Parathyroid adenoma (tissue), 2 donors: ENCODE data around the gene GFOD2.

Source experiments
- H2AFZ ChIP-seq: fragments of 300-600 bp; sonication (generic); one replicate; pipeline ENCODE4 v1.7.0; 2017; ENCODE audit warnings: antibody characterized with exemption, mild to moderate bottlenecking
- H3K27ac ChIP-seq: fragments of 300-600 bp; sonication (generic); one replicate; pipeline ENCODE4 v1.7.0; 2017
- H3K27me3 ChIP-seq: fragments of 300-600 bp; sonication (generic); one replicate; pipeline ENCODE4 v1.7.0; 2017; ENCODE audit warnings: low read length; ENCODE audit not compliant: control insufficient read depth, insufficient read depth
- H3K36me3 ChIP-seq: fragments of 300-600 bp; sonication (generic); one replicate; pipeline ENCODE4 v1.7.0; 2017; ENCODE audit warnings: low read length; ENCODE audit not compliant: control insufficient read depth, insufficient read depth
- H3K4me1 ChIP-seq: fragments of 300-600 bp; sonication (generic); one replicate; pipeline ENCODE4 v1.7.0; 2017; ENCODE audit warnings: control low read depth
- H3K4me2 ChIP-seq: fragments of 300-600 bp; sonication (generic); one replicate; pipeline ENCODE4 v1.7.0; 2017; ENCODE audit warnings: low read length
- H3K4me3 ChIP-seq: fragments of 300-600 bp; sonication (generic); one replicate; pipeline ENCODE4 v1.7.0; 2017; ENCODE audit warnings: low read depth, low read length
- H3K79me2 ChIP-seq: fragments of 300-600 bp; sonication (generic); one replicate; pipeline ENCODE4 v1.7.0; 2017; ENCODE audit warnings: control low read depth
- H3K9ac ChIP-seq: fragments of 300-600 bp; sonication (generic); one replicate; pipeline ENCODE4 v1.7.0; 2017; ENCODE audit warnings: mild to moderate bottlenecking
- H3K9me3 ChIP-seq: fragments of 300-600 bp; sonication (generic); one replicate; pipeline ENCODE4 v1.7.0; 2017; ENCODE audit warnings: low read length; ENCODE audit not compliant: control insufficient read depth
- CTCF ChIP-seq: fragments of 300-600 bp; sonication (generic); IDR thresholded peaks from one replicate; pipeline ENCODE4 v1.7.0; 2017; ENCODE audit warnings: antibody characterized with exemption, mild to moderate bottlenecking
- donor health status: primary hyperparathyroidism.

Gene GFOD2

GRCh38 chr16:67762385-67762784 is 43.3 kb upstream of the GFOD2 start:
- no peak overlapping the region for H3K4me2 ChIP-seq
- peaks cover 4% of the 10 kb centered on the region for H3K79me2 ChIP-seq
- H3K27me3 ChIP-seq = no peaks in the 10 kb centered on the region
- H3K9me3 ChIP-seq = no peaks in the 10 kb centered on the region
- no peaks in the 10 kb centered on the region for H3K36me3 ChIP-seq
- H3K9ac ChIP-seq = no peak overlapping the region
- TF ChIP-seq CTCF = no peak
- H3K4me3 ChIP-seq = no peak overlapping the region
- H3K27ac ChIP-seq = no peak overlapping the region
- H2AFZ ChIP-seq = no peak overlapping the region
- peaks cover 18% of the 10 kb centered on the region for H3K4me1 ChIP-seq

DNA sequence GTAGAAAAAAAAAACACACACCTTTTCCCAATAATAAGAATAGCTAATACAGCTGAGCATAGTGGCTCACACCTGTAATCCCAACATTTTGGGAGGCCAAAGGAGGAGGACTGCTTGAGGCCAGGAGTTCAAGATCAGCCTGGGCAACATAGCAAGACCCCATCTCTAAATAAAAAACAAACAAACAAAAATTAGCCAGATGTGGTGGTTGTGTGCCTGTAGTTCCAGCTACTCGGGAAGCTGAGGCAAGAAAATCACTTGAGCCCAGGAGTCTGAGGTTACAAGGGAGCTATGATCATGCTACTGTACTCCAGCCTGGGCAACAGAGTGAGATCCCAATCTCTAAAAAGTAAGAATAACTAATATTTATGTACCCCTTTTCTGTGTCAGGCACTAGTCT is 42.8 kb upstream of the GFOD2 start:
- Histone ChIP-seq H3K27ac (no peak overlapping the region), H2AFZ (no peak overlapping the region), H3K4me1 (peaks cover 14% of the 10 kb centered on the region), H3K4me3 (no peak overlapping the region), H3K79me2 (peaks cover 4% of the 10 kb centered on the region), H3K9ac (no peak overlapping the region), H3K9me3 (no peaks in the 10 kb centered on the region), H3K27me3 (no peaks in the 10 kb centered on the region), H3K36me3 (no peaks in the 10 kb centered on the region), H3K4me2 (no peak overlapping the region)
- TF ChIP-seq CTCF = no peak

GRCh38 chr16:67760956-67761230 is 41.8 kb upstream of the GFOD2 start:
- no peak overlapping the region for H3K27ac ChIP-seq
- H3K79me2 ChIP-seq = peaks cover 6% of the 10 kb centered on the region
- H3K27me3 ChIP-seq = no peaks in the 10 kb centered on the region
- H3K4me3 ChIP-seq = no peak overlapping the region
- no peak overlapping the region for H3K9ac ChIP-seq
- no peak for TF ChIP-seq CTCF
- H3K4me1 ChIP-seq = peaks cover 10% of the 10 kb centered on the region
- H3K9me3 ChIP-seq = no peaks in the 10 kb centered on the region
- no peak overlapping the region for H2AFZ ChIP-seq
- no peaks in the 10 kb centered on the region for H3K36me3 ChIP-seq
- no peak overlapping the region for H3K4me2 ChIP-seq

GRCh38 chr16:67760206-67760955 is 41.3 kb upstream of the GFOD2 start:
- H3K4me3 ChIP-seq = no peak overlapping the region
- no peaks in the 10 kb centered on the region for H3K9me3 ChIP-seq
- no peak overlapping the region for H3K4me2 ChIP-seq
- H3K36me3 ChIP-seq = no peaks in the 10 kb centered on the region
- H3K9ac ChIP-seq = no peak overlapping the region
- H3K79me2 ChIP-seq = peaks cover 6% of the 10 kb centered on the region
- H2AFZ ChIP-seq = no peak overlapping the region
- H3K27ac ChIP-seq = no peak overlapping the region
- no peaks in the 10 kb centered on the region for H3K27me3 ChIP-seq
- TF ChIP-seq CTCF = no peak
- H3K4me1 ChIP-seq = peaks cover 10% of the 10 kb centered on the region

- no peak overlapping the region for H2AFZ ChIP-seq
- no peak overlapping the region for H3K4me3 ChIP-seq
- TF ChIP-seq CTCF = no peak
- H3K27ac ChIP-seq = no peak overlapping the region
- no peaks in the 10 kb centered on the region for H3K9me3 ChIP-seq
- no peak overlapping the region for H3K4me2 ChIP-seq
- peaks cover 9% of the 10 kb centered on the region for H3K79me2 ChIP-seq
- H3K9ac ChIP-seq = no peak overlapping the region
- no peaks in the 10 kb centered on the region for H3K27me3 ChIP-seq
- peaks cover 10% of the 10 kb centered on the region for H3K4me1 ChIP-seq
- H3K36me3 ChIP-seq = no peaks in the 10 kb centered on the region
These were observed 39.9 kb upstream of the GFOD2 start for GRCh38 chr16:67758966-67759365.
